ENCODE results near the gene LYRM4.

The LYRM4 gene

DNA sequence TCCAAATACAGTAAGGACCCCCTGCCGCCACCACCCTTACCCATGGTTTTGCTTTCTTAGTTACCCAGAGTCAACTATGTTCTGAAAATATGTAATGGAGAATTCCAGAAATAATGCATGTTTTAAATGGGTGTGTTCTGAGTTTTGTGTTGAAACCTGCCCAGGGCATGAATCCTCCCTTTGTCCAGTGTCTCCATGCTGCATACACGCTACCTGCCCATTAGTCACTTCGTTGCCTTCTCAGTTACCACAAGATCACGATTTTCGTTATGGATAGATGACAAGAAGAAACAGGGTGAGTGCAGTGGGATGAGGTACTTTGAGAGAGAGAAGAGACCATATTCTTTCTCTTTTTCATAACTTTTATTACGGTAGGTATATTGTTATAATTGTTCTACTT, 11.2 kb upstream of the LYRM4 start:
- no peaks in the 10 kb centered on the region for H4K20me1 ChIP-seq (ENCODE audit: insufficient read depth)
- H3K27me3 ChIP-seq (ENCODE audit: insufficient read depth, low read depth) = no peaks in the 10 kb centered on the region
- H2AFZ ChIP-seq (ENCODE audit: low read depth) = no peak overlapping the region
- H3K9ac ChIP-seq = no peak overlapping the region
- H3K36me3 ChIP-seq (ENCODE audit: insufficient read depth) = no peaks in the 10 kb centered on the region
- no peak overlapping the region for H3K4me3 ChIP-seq (IDR thresholded peaks at IDR 0.05; ENCODE audit: insufficient read depth, low read depth, low read length)
- no peak overlapping the region for H3K27ac ChIP-seq
- TF ChIP-seq, protein P1, sequence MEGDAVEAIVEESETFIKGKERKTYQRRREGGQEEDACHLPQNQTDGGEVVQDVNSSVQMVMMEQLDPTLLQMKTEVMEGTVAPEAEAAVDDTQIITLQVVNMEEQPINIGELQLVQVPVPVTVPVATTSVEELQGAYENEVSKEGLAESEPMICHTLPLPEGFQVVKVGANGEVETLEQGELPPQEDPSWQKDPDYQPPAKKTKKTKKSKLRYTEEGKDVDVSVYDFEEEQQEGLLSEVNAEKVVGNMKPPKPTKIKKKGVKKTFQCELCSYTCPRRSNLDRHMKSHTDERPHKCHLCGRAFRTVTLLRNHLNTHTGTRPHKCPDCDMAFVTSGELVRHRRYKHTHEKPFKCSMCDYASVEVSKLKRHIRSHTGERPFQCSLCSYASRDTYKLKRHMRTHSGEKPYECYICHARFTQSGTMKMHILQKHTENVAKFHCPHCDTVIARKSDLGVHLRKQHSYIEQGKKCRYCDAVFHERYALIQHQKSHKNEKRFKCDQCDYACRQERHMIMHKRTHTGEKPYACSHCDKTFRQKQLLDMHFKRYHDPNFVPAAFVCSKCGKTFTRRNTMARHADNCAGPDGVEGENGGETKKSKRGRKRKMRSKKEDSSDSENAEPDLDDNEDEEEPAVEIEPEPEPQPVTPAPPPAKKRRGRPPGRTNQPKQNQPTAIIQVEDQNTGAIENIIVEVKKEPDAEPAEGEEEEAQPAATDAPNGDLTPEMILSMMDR (conservative IDR thresholded peaks at IDR 0.05; ENCODE audit: low read depth, low read length) = no peak
- no peak overlapping the region for H3K4me2 ChIP-seq
- peaks cover 12% of the 10 kb centered on the region for H3K4me1 ChIP-seq (ENCODE audit: low read depth, poor library complexity, severe bottlenecking)
- no peaks in the 10 kb centered on the region for H3K79me2 ChIP-seq (ENCODE audit: insufficient read depth, low read depth)

GRCh38 chr6:5270093-5270680, 9.4 kb upstream of the LYRM4 start:
- H3K27me3 ChIP-seq (ENCODE audit: insufficient read depth, low read depth) = no peaks in the 10 kb centered on the region
- no peak overlapping the region for H3K27ac ChIP-seq
- no peak overlapping the region for H3K4me3 ChIP-seq (IDR thresholded peaks at IDR 0.05; ENCODE audit: insufficient read depth, low read depth, low read length)
- H3K4me2 ChIP-seq = no peak overlapping the region
- TF ChIP-seq, protein P1 (conservative IDR thresholded peaks at IDR 0.05; ENCODE audit: low read depth, low read length) = no peak
- peaks cover 16% of the 10 kb centered on the region; the same call in 1 of the 2 replicates for H3K79me2 ChIP-seq (ENCODE audit: insufficient read depth, low read depth)
- H2AFZ ChIP-seq (ENCODE audit: low read depth) = no peak overlapping the region
- peaks cover 12% of the 10 kb centered on the region for H3K4me1 ChIP-seq (ENCODE audit: low read depth, poor library complexity, severe bottlenecking)
- H3K9ac ChIP-seq = no peak overlapping the region
- H4K20me1 ChIP-seq (ENCODE audit: insufficient read depth) = no peaks in the 10 kb centered on the region
- no peaks in the 10 kb centered on the region for H3K36me3 ChIP-seq (ENCODE audit: insufficient read depth)

GRCh38 chr6:5266423-5266822, 5.7 kb upstream of the LYRM4 start:
- H3K4me3 ChIP-seq (IDR thresholded peaks at IDR 0.05; ENCODE audit: insufficient read depth, low read depth, low read length) = no peak overlapping the region
- no peak overlapping the region for H3K9ac ChIP-seq
- peaks cover 10% of the 10 kb centered on the region for H3K4me1 ChIP-seq (ENCODE audit: low read depth, poor library complexity, severe bottlenecking)
- TF ChIP-seq, protein P1 (conservative IDR thresholded peaks at IDR 0.05; ENCODE audit: low read depth, low read length) = no peak
- no peaks in the 10 kb centered on the region for H4K20me1 ChIP-seq (ENCODE audit: insufficient read depth)
- H3K4me2 ChIP-seq = no peak overlapping the region
- no peak overlapping the region for H2AFZ ChIP-seq (ENCODE audit: low read depth)
- no peak overlapping the region for H3K27ac ChIP-seq
- H3K27me3 ChIP-seq (ENCODE audit: insufficient read depth, low read depth) = no peaks in the 10 kb centered on the region
- no peaks in the 10 kb centered on the region for H3K36me3 ChIP-seq (ENCODE audit: insufficient read depth)
- H3K79me2 ChIP-seq (ENCODE audit: insufficient read depth, low read depth) = peaks cover 51% of the 10 kb centered on the region

- Histone ChIP-seq H3K27me3 (ENCODE audit: insufficient read depth, low read depth) (no peaks in the 10 kb centered on the region), H2AFZ (ENCODE audit: low read depth) (peak overlapping the region; percentile 73), H3K4me3 (IDR thresholded peaks at IDR 0.05; ENCODE audit: insufficient read depth, low read depth, low read length) (no peak overlapping the region), H3K4me2 (peak overlapping the region; percentile 79), H3K27ac (peak overlapping the region; percentile 93), H3K36me3 (ENCODE audit: insufficient read depth) (no peaks in the 10 kb centered on the region), H3K79me2 (ENCODE audit: insufficient read depth, low read depth) (peaks cover 71% of the 10 kb centered on the region), H3K4me1 (ENCODE audit: low read depth, poor library complexity, severe bottlenecking) (peaks cover 18% of the 10 kb centered on the region), H3K9ac (peak overlapping the region; percentile 98), H4K20me1 (ENCODE audit: insufficient read depth) (no peaks in the 10 kb centered on the region)
- TF ChIP-seq, protein P1 (conservative IDR thresholded peaks at IDR 0.05; ENCODE audit: low read depth, low read length) = no peak
Observed at GRCh38 chr6:5261545-5262109, 877 bp upstream of the LYRM4 start.
